Skeletal muscle tissue (tissue), 4 donors: ENCODE results near the gene DNAH17. TPM values are rescaled to one million over a fixed set of nuclear protein-coding genes. Genes with fewer than 3 reads are reported as not detected.

ENCODE experiments used
- H3K27ac ChIP-seq: one replicate; pipeline ENCODE4 v1.7.0; 2013; ENCODE audit warnings: mild to moderate bottlenecking, low read depth, low read length, inconsistent platforms
- H3K27me3 ChIP-seq, 3 donors: one replicate each; pipeline ENCODE4 v1.7.0; 2013; ENCODE audit warnings: low read length in 3 of 3; ENCODE audit not compliant: control insufficient read depth in 3 of 3, insufficient read depth in 3 of 3
- H3K36me3 ChIP-seq, 3 donors: one replicate each; pipeline ENCODE4 v1.7.0; 2013; ENCODE audit warnings: low read length in 3 of 3; ENCODE audit not compliant: control insufficient read depth in 3 of 3, insufficient read depth in 3 of 3
- H3K4me1 ChIP-seq, 3 donors: one replicate each; pipeline ENCODE4 v1.7.0; 2013; ENCODE audit warnings: low read length in 3 of 3, mild to moderate bottlenecking in 3 of 3; ENCODE audit not compliant: control insufficient read depth in 3 of 3, insufficient read depth in 3 of 3
- H3K4me3 ChIP-seq, 3 donors: one replicate each; pipeline ENCODE4 v1.7.0; 2013; ENCODE audit warnings: low read length in 3 of 3
- H3K9ac ChIP-seq, 3 donors: one replicate each; pipeline ENCODE4 v1.7.0; 2013; ENCODE audit warnings: low read length in 3 of 3, mild to moderate bottlenecking in 3 of 3, moderate library complexity in 2 of 3, low read depth in 1 of 3
- H3K9me3 ChIP-seq, 3 donors: one replicate each; pipeline ENCODE4 v1.7.0; 2013; ENCODE audit warnings: low read length in 3 of 3; ENCODE audit not compliant: control insufficient read depth in 3 of 3
- total RNA-seq: library from RNA; depleted of rRNA; stranded (reverse); fragments of >200 nt; gene quantifications from one replicate; pipeline ENCODE4 v1.2.3, GENCODE V29; 2014
- donor health status: Osteomylitis.

Gene DNAH17
- total RNA-seq = under 0.01 TPM

GRCh38 chr17:78577296-78577695, at the start of gene DNAH17:
TSS of gene DNAH17 (minus strand) at chr17:78577396. CDS start at chr17:78575057, 2,339 bp downstream.
- H3K27me3 ChIP-seq = peaks cover 0 to 5% (median 4%) of the 10 kb centered on the region in 3 donors
- H3K9ac ChIP-seq = no peak within 1 kb of the TSS
- H3K4me1 ChIP-seq = peaks cover 0 to 4% (median 0%) of the 10 kb centered on the region in 3 donors
- no peaks in the 10 kb centered on the region for H3K36me3 ChIP-seq
- H3K4me3 ChIP-seq = no peak within 1 kb of the TSS
- no peak within 1 kb of the TSS for H3K27ac ChIP-seq
- no peaks in the 10 kb centered on the region for H3K9me3 ChIP-seq

- Histone ChIP-seq H3K9me3 (no peaks in the 10 kb centered on the region), H3K4me1 (no peaks in the 10 kb centered on the region), H3K27me3 (no peaks in the 10 kb centered on the region), H3K9ac (no peak overlapping the region), H3K36me3 (no peaks in the 10 kb centered on the region), H3K4me3 (no peak overlapping the region), H3K27ac (no peak overlapping the region)
Observed at GRCh38 chr17:78624324-78625151, 47.3 kb upstream of the DNAH17 start.

GRCh38 chr17:78623541-78623940, 46.3 kb upstream of the DNAH17 start:
- no peak overlapping the region for H3K4me3 ChIP-seq
- H3K9ac ChIP-seq = no peak overlapping the region
- no peaks in the 10 kb centered on the region for H3K27me3 ChIP-seq
- no peak overlapping the region for H3K27ac ChIP-seq
- H3K9me3 ChIP-seq = no peaks in the 10 kb centered on the region
- H3K4me1 ChIP-seq = peaks cover under 1 to 5% (median 2%) of the 10 kb centered on the region in 3 donors
- H3K36me3 ChIP-seq = no peaks in the 10 kb centered on the region

DNA sequence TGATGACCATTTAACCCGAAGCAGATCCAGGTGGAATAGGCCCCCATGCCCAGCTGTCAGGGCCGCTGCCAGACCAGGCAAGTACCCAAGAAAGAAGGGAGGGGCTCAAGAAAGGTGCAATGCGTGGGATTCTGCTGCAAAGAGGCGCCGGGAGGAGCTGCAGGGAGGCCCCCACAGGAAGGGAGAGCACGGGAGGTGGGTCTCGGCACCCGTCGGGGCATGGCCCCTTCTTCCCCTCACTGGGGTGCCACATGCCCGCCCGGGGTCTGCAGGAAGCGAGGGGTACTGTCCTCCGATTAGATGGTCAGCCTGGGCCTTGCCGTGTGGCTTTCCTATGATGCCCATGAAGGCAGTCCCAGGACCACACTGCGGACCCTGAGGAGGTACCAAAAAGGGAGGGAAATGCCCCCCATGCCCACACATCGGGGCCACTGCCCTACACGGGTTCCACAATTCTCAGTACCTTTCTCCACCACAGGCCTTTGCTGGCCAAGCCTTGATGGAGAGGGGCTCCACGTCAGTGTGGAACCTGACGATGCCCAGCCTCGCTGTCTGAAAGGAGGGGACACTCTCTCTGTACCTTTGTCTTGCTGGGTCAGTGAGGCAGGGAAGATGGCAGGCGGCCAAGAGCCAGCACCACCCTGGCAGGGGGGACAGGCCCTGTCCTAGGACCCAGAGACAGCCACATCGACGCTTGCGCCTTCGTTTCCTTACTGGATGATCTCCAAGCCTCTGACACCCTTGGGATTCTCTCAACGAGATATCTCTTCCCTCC, 45.5 kb upstream of the DNAH17 start:
- Histone ChIP-seq H3K4me1 (peaks cover 9 to 13% (median 11%) of the 10 kb centered on the region in 3 donors), H3K9me3 (no peaks in the 10 kb centered on the region), H3K27me3 (no peaks in the 10 kb centered on the region), H3K9ac (no peak overlapping the region), H3K4me3 (no peak overlapping the region), H3K36me3 (no peaks in the 10 kb centered on the region), H3K27ac (no peak overlapping the region)

DNA sequence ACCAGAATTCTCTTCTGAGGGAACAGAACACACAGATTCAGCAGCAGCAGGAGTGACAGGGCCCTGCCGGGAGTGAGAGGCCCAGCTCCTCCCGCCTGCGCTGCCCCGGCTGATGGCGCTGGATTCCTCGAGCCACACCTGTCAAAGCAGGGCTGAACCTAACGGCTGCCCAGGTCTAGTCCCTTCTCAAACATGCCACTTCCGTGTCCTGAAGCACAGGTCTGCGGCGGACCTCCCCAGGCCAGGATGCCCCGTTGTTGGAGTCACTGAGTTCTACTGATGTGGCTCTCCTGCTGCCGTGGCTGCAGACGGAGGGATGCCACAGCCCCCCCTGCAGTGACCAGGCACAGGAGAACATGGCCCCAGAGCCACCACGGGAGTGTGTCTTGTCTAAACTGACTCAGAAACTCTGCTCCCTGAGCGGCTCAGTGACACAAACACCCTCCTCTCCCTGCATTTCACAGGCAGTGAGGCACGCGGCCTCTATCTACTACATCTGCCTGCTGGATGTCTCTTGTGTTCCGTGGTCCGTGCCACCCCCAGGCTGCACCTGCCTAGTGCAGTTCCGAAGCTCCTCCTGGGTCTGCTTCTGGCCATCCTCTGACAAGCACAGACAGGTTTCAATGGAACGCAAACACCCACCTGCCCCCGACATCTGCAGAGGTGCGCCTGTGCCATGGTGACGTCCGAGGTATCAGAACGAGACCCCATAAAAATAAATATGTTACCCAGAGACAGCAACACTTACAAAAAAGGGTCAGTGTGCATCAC, 44.7 kb upstream of the DNAH17 start:
- Histone ChIP-seq H3K9me3 (no peaks in the 10 kb centered on the region), H3K27ac (no peak overlapping the region), H3K27me3 (no peaks in the 10 kb centered on the region), H3K9ac (no peak overlapping the region), H3K4me1 (peaks cover 17 to 21% (median 19%) of the 10 kb centered on the region in 3 donors), H3K4me3 (no peak overlapping the region), H3K36me3 (no peaks in the 10 kb centered on the region)

DNA sequence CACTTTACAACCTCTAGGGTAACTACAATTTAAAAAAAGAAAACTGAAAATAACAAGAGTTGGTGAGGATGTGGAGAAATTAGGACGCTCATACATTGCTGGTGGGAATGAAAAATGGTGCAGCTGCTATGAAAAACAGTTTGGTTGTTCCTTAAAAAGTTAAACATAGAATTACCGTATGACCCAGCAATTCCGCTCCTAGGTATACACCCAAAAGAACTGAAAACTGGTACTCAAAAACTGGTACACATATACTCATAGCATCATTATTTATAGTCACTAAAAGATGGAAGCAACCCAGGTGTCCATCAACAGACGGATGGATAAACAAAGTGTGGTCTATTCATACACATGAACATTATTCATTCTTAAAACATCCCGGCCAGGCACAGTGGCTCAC, 42.9 kb upstream of the DNAH17 start:
- no peak overlapping the region for H3K27ac ChIP-seq
- no peak overlapping the region for H3K4me3 ChIP-seq
- no peaks in the 10 kb centered on the region for H3K36me3 ChIP-seq
- no peaks in the 10 kb centered on the region for H3K9me3 ChIP-seq
- no peaks in the 10 kb centered on the region for H3K27me3 ChIP-seq
- peaks cover 20 to 26% (median 24%) of the 10 kb centered on the region in 3 donors for H3K4me1 ChIP-seq
- no peak overlapping the region for H3K9ac ChIP-seq

DNA sequence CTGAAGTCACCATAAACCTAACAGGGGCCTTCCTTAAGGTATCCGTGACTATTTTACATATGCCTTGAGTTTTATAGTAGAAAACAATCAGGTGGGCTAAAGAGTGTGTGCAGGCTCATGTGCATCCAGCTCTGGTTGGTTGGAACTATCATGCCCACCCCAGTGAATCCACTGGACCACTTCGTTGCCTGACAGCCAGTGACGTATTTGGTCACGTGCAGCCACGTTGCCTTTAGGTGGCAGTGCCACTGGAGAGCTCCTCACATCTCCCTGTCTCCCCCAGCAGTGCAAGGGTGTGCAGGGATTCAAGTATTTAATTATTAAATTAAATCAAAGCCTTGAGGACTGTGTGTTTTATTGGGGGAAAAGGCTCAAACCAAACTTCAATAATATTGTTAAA, 42.1 kb upstream of the DNAH17 start:
- H3K27ac ChIP-seq = no peak overlapping the region
- H3K36me3 ChIP-seq = no peaks in the 10 kb centered on the region
- no peak overlapping the region for H3K9ac ChIP-seq
- H3K27me3 ChIP-seq = no peaks in the 10 kb centered on the region
- H3K9me3 ChIP-seq = no peaks in the 10 kb centered on the region
- no peak overlapping the region for H3K4me3 ChIP-seq
- peaks cover 20 to 26% (median 24%) of the 10 kb centered on the region in 3 donors for H3K4me1 ChIP-seq

DNA sequence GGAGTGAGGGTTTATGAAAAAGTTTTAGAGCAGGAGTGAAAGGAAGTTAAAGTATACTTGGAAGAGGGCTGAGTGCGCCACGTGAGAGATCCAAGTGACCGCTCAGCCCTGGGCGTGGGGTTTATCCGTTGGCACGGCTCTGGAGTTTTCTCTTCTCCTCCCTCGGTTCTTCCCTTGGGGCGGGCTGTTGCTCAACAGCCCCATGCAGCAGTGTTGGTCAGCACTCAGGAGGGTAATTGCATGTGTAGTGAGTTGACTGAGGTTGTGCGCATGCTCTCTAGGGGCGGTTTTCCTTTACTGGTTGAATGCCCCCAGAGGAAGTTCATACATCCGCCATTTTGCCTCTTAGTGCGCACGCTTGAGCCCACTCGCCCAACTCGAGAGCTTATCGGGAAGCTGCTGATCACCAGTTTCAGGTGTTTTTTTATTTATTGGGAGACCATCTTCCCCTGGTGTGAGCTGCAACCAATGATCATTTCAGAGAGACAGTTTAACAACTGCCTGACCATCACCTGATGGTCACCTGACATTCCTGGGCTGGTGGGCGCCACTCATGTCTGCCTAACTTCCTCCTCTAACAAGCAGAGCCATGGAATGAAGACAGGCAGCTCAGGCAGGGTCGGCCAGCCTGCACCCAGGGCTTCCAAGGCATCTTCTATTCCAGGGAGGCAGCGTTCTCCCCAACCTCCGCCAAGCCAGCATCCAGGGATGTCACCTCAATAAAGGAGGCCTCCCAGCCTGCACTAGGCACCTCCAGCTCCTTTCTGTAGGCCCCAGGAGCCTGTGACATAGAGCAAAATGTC, 41.3 kb upstream of the DNAH17 start:
- H3K36me3 ChIP-seq = no peaks in the 10 kb centered on the region
- peak overlapping the region in 1 of 3 donors; percentile 62 for H3K9ac ChIP-seq
- H3K27me3 ChIP-seq = no peaks in the 10 kb centered on the region
- no peak overlapping the region for H3K4me3 ChIP-seq
- peaks cover 20 to 26% (median 24%) of the 10 kb centered on the region in 3 donors for H3K4me1 ChIP-seq
- H3K27ac ChIP-seq = peak overlapping the region; percentile 66
- no peaks in the 10 kb centered on the region for H3K9me3 ChIP-seq

DNA sequence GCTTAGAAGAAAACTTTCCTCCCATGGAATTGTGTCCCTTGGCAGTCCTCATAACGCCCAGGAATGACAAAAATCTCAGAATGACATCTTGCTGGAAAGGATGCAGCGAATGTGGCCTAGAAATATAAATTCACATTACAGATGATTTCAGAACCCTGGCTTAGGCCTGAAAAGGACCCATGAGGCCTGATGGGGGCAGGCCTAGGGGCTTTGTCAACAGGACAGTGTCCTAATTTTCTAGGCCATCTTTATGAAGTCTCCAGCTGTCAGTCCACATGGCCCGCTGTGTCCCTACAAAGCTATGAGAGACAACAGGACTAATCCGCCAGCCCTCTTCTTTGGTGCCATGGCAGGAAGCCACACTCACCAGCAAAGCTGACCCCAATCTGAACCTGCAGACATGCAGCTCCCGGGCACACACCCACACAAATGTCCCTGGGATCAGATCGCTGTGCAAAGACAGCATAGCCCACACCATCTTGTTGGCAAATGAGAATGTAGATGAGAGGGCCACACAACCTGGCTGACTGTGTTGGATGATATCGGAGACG, 40.4 kb upstream of the DNAH17 start:
- H3K36me3 ChIP-seq = no peaks in the 10 kb centered on the region
- peaks cover 20 to 26% (median 24%) of the 10 kb centered on the region in 3 donors for H3K4me1 ChIP-seq
- H3K9me3 ChIP-seq = no peaks in the 10 kb centered on the region
- H3K9ac ChIP-seq = peak overlapping the region in 1 of 3 donors; percentile 62
- peak overlapping the region; percentile 66 for H3K27ac ChIP-seq
- H3K4me3 ChIP-seq = peak overlapping the region in 2 of 3 donors; percentile 6 to 41
- H3K27me3 ChIP-seq = no peaks in the 10 kb centered on the region
